ENCODE measurements around the gene ZBTB3.

Gene ZBTB3

GRCh38 chr11:62716816-62717215 is 37.1 kb downstream of the ZBTB3 start:
- TF ChIP-seq CTCF (IDR thresholded peaks at IDR 0.05; ENCODE audit: unreplicated experiment in 3 of 3) = no peak
- H3K9me3 Mint-ChIP-seq = no peaks in the 10 kb centered on the region
- H3K27me3 Mint-ChIP-seq (ENCODE audit: low read depth) = no peaks in the 10 kb centered on the region
- peaks cover 10% of the 10 kb centered on the region for H3K4me1 Mint-ChIP-seq
- H3K27ac Mint-ChIP-seq = no peak overlapping the region
- peaks cover 89% of the 10 kb centered on the region for H3K36me3 Mint-ChIP-seq (ENCODE audit: low read depth)
- H3K4me3 Mint-ChIP-seq = no peak overlapping the region

GRCh38 chr11:62716206-62716605 is 37.8 kb downstream of the ZBTB3 start:
- Mint-ChIP-seq H3K27ac (peak overlapping the region in 1 of 3 experiments; percentile 58), H3K4me1 (peaks cover 10% of the 10 kb centered on the region), H3K4me3 (no peak overlapping the region), H3K9me3 (no peaks in the 10 kb centered on the region), H3K27me3 (ENCODE audit: low read depth) (no peaks in the 10 kb centered on the region), H3K36me3 (ENCODE audit: low read depth) (peaks cover 86% of the 10 kb centered on the region)
- no peak for TF ChIP-seq CTCF (IDR thresholded peaks at IDR 0.05; ENCODE audit: unreplicated experiment in 3 of 3)

GRCh38 chr11:62715150-62716130 is 38.5 kb downstream of the ZBTB3 start:
- H3K4me3 Mint-ChIP-seq = no peak overlapping the region
- H3K27me3 Mint-ChIP-seq (ENCODE audit: low read depth) = no peaks in the 10 kb centered on the region
- no peak for TF ChIP-seq CTCF (IDR thresholded peaks at IDR 0.05; ENCODE audit: unreplicated experiment in 3 of 3)
- H3K9me3 Mint-ChIP-seq = no peaks in the 10 kb centered on the region
- H3K4me1 Mint-ChIP-seq = peaks cover 10% of the 10 kb centered on the region
- H3K36me3 Mint-ChIP-seq (ENCODE audit: low read depth) = peaks cover 86% of the 10 kb centered on the region
- peak overlapping the region in 2 of 3 experiments; percentile 22 to 79 for H3K27ac Mint-ChIP-seq

GRCh38 chr11:62713343-62713742 is 40.6 kb downstream of the ZBTB3 start:
- H3K27me3 Mint-ChIP-seq (ENCODE audit: low read depth) = no peaks in the 10 kb centered on the region
- H3K27ac Mint-ChIP-seq = peak overlapping the region; percentile 60 to 86 (median 80)
- no peak for TF ChIP-seq CTCF (IDR thresholded peaks at IDR 0.05; ENCODE audit: unreplicated experiment in 3 of 3)
- H3K36me3 Mint-ChIP-seq (ENCODE audit: low read depth) = peaks cover 73% of the 10 kb centered on the region
- H3K4me1 Mint-ChIP-seq = peaks cover 21% of the 10 kb centered on the region
- no peak overlapping the region for H3K4me3 Mint-ChIP-seq
- no peaks in the 10 kb centered on the region for H3K9me3 Mint-ChIP-seq

GRCh38 chr11:62712861-62713260 is 41.1 kb downstream of the ZBTB3 start:
- TF ChIP-seq CTCF (IDR thresholded peaks at IDR 0.05; ENCODE audit: unreplicated experiment in 3 of 3) = no peak
- H3K27me3 Mint-ChIP-seq (ENCODE audit: low read depth) = no peaks in the 10 kb centered on the region
- no peaks in the 10 kb centered on the region for H3K9me3 Mint-ChIP-seq
- H3K4me3 Mint-ChIP-seq = no peak overlapping the region
- H3K27ac Mint-ChIP-seq = peak overlapping the region; percentile 60 to 86 (median 80)
- peaks cover 68% of the 10 kb centered on the region for H3K36me3 Mint-ChIP-seq (ENCODE audit: low read depth)
- H3K4me1 Mint-ChIP-seq = peaks cover 24% of the 10 kb centered on the region
